HepG2 (cell line): Measurements from ENCODE around the gene PKNOX2. TPM values are rescaled to one million over a fixed set of nuclear protein-coding genes. Genes with fewer than 3 reads are reported as not detected.

Source experiments
- ATAC-seq: fragments of 200-7000 bp; cut with Tn5 transposase; 3 replicates; pipeline ENCODE4 v1.9.1; 2020; ENCODE audit warnings: mild to moderate bottlenecking, moderate library complexity
- BruUV-seq: library from RNA; stranded (reverse); fragments of 400-500 nt; replicated peaks from 2 replicates; lab custom pipeline; 2021; lab: Mats Ljungman, UMichigan
- CTCF ChIA-PET: fragments of 300-600 bp; formaldehyde crosslinking; extraction: SDS; loops from one replicate; lab custom pipeline; 2021; ENCODE audit warnings: low total read pairs, inconsistent platforms, low intra/inter-chr PET ratio; lab: Yijun Ruan, JAX
- POLR2A ChIA-PET: fragments of 350-600 bp; sonication (Branson Sonifier 250); formaldehyde crosslinking; loops from one replicate; lab custom pipeline; 2020; ENCODE audit warnings: antibody characterized with exemption, inconsistent platforms; lab: Yijun Ruan, JAX
- DNase-seq: peaks from one replicate; pipeline ENCODE4 v3.0.0-alpha.2; 2015; ENCODE audit warnings: low spot score
- FAIRE-seq: peaks from 3 replicates; lab custom pipeline; 2011; peaks lifted over from hg19 to GRCh38; lab: Jason Lieb, UNC
- H2AFZ ChIP-seq: one replicate; pipeline ENCODE4 v1.6.1; 2011; ENCODE audit warnings: low read length, inconsistent platforms
- H3K27ac ChIP-seq: fragments of 300-600 bp; 3 replicates; pipeline ENCODE4 v1.8.0; 2011; ENCODE audit warnings: mixed run types, mild to moderate bottlenecking, mixed read lengths, low read length, inconsistent platforms; ENCODE audit not compliant: insufficient read depth; ENCODE audit errors: extremely low read length
- H3K27me3 ChIP-seq, 2 experiments: fragments of 200-600 bp in 1 of 2; 2 replicates in 1 of 2; 3 replicates in 1 of 2; pipeline versions ENCODE4 v1.6.0 to v1.8.0; 2011; ENCODE audit warnings: low read length in 2 of 2, mild to moderate bottlenecking in 2 of 2, moderate library complexity in 2 of 2, inconsistent platforms in 1 of 2; ENCODE audit not compliant: insufficient read depth in 2 of 2, control insufficient read depth in 1 of 2
- H3K36me3 ChIP-seq, 2 experiments: fragments of 200-600 bp in 1 of 2; replicated peaks in 1 of 2; 2 replicates in 1 of 2; 3 replicates in 1 of 2; pipeline versions ENCODE4 v1.5.1 to v1.8.0; 2011; ENCODE audit warnings: low read length in 2 of 2, inconsistent platforms in 1 of 2; ENCODE audit not compliant: insufficient read depth in 2 of 2, control insufficient read depth in 1 of 2
- H3K4me1 ChIP-seq: 2 replicates; pipeline ENCODE4 v1.5.1; 2012; ENCODE audit warnings: low read length, inconsistent platforms; ENCODE audit not compliant: insufficient read depth
- H3K4me2 ChIP-seq: 2 replicates; pipeline ENCODE4 v1.6.0; 2011; ENCODE audit warnings: low read depth, low read length, inconsistent platforms
- H3K4me3 ChIP-seq, 3 experiments: fragments of 200-600 bp in 1 of 3; sonication (generic), shearing (Covaris generic) in 1 of 3; replicated peaks in 1 of 3; 2 replicates each; pipeline ENCODE4 v1.5.1; 2011 to 2016; ENCODE audit warnings: low read length in 3 of 3, inconsistent platforms in 2 of 3, low read depth in 2 of 3, mild to moderate bottlenecking in 2 of 3, control low read depth in 1 of 3, mixed read lengths in 1 of 3; ENCODE audit not compliant: insufficient read depth in 1 of 3
- H3K79me2 ChIP-seq: one replicate; pipeline ENCODE4 v1.6.1; 2011; ENCODE audit warnings: low read length, inconsistent platforms; ENCODE audit not compliant: insufficient read depth
- H3K9ac ChIP-seq: 2 replicates; pipeline ENCODE4 v1.6.0; 2011; ENCODE audit warnings: mild to moderate bottlenecking, low read depth, low read length, inconsistent platforms; ENCODE audit not compliant: insufficient read depth
- H3K9me3 ChIP-seq: 2 replicates; pipeline ENCODE4 v1.5.1; 2012; ENCODE audit warnings: mild to moderate bottlenecking, low read length
- H4K20me1 ChIP-seq: 2 replicates; pipeline ENCODE4 v1.6.0; 2011; ENCODE audit warnings: inconsistent platforms, mild to moderate bottlenecking, low read length, moderate library complexity; ENCODE audit not compliant: insufficient read depth
- GPBP1L1 ChIP-seq: sonication (generic); formaldehyde crosslinking; IDR thresholded peaks from 2 replicates; pipeline ENCODE4 v1.5.0; 2020; ENCODE audit warnings: mild to moderate bottlenecking, missing genetic modification reagents
- HIVEP1 ChIP-seq: sonication (generic); formaldehyde crosslinking; IDR thresholded peaks from 2 replicates; pipeline ENCODE4 v1.4.0; 2020; ENCODE audit warnings: mild to moderate bottlenecking, missing genetic modification reagents
- MED1 ChIP-seq: sonication (generic); formaldehyde crosslinking; IDR thresholded peaks from 2 replicates; pipeline ENCODE4 v1.4.0; 2020; ENCODE audit warnings: missing genetic modification reagents
- SCMH1 ChIP-seq: sonication (generic); formaldehyde crosslinking; IDR thresholded peaks from 2 replicates; pipeline ENCODE4 v1.9.0; 2021; ENCODE audit warnings: missing genetic modification reagents, mild to moderate bottlenecking, borderline replicate concordance
- TFDP2 ChIP-seq: sonication (generic); formaldehyde crosslinking; IDR thresholded peaks from 2 replicates; pipeline ENCODE4 v1.4.0; 2020; ENCODE audit warnings: missing genetic modification reagents
- ZFP37 ChIP-seq: sonication (generic); formaldehyde crosslinking; IDR thresholded peaks from 2 replicates; pipeline ENCODE4 v1.4.0; 2020; ENCODE audit warnings: missing genetic modification reagents, borderline replicate concordance
- ZNF550 ChIP-seq: sonication (generic); formaldehyde crosslinking; IDR thresholded peaks from 2 replicates; pipeline ENCODE4 v1.4.0; 2020; ENCODE audit warnings: mild to moderate bottlenecking, missing genetic modification reagents, borderline replicate concordance
- ZNF790 ChIP-seq: sonication (generic); formaldehyde crosslinking; IDR thresholded peaks from 2 replicates; pipeline ENCODE4 v1.8.0; 2022; ENCODE audit warnings: missing genetic modification reagents, mild to moderate bottlenecking, borderline replicate concordance
- ZNF883 ChIP-seq: sonication (generic); formaldehyde crosslinking; IDR thresholded peaks from 2 replicates; pipeline ENCODE4 v1.5.1; 2020; ENCODE audit warnings: mild to moderate bottlenecking, missing genetic modification reagents; ENCODE audit errors: not compliant biosample characterization
- WGBS: methylation state at CpG from one replicate; pipeline ENCODE4 v1.1.6; 2017; ENCODE audit warnings: low lambda C conversion rate; 5-methylcytosine and 5-hydroxymethylcytosine counted together
- in situ Hi-C: cut with HindIII; loops from 2 replicates; pipeline ENCODE4 v1.10.0; 2017; ENCODE audit warnings: low pct_unique_long_range_greater_than_20kb; ENCODE audit not compliant: extremely low pct_ligation_motif_present
- intact Hi-C: fragments of 100-400 bp; cut with micrococcal nuclease; formaldehyde crosslinking; loops from one replicate; pipeline ENCODE4 v1.10.0; 2022; ENCODE audit not compliant: unreplicated experiment
- polyA plus RNA-seq, 8 experiments: library from polyadenylated mRNA; depleted of rRNA in 3 of 8; stranded (reverse) in 7 of 8; unstranded in 1 of 8; fragments of >200 nt; fragmentation: Illumina TruSeq in 4 of 8; extraction: Trizol in 4 of 8; gene quantifications; 2 replicates each; pipeline versions ENCODE4 v1.2.1 to v1.2.3, GENCODE V29; 2011 to 2016; ENCODE audit warnings: low read depth in 4 of 8, missing spikeins in 1 of 8, mixed read lengths in 1 of 8; ENCODE audit not compliant: insufficient read depth in 1 of 8
- total RNA-seq, 5 experiments: library from RNA; depleted of rRNA; stranded (reverse); fragments of >200 nt; fragmentation: Illumina TruSeq; extraction: Trizol; gene quantifications; 2 replicates each; pipeline ENCODE4 v1.2.3, GENCODE V29; 2016; ENCODE audit warnings: low read depth in 1 of 5

The PKNOX2 gene
- total and polyA plus RNA-seq, 2 of the 13 experiments (the other 11 are each of a cell fraction or from before 2014, with no cell fraction given), result not detected

- ChIA-PET POLR2A (no interaction called here), CTCF (no interaction called here)
- H3K27me3 ChIP-seq, result peaks cover 0 to 32% of the 10 kb centered on the region in 2 experiments; a peak in 3 of 5 replicates
- H3K36me3 ChIP-seq, result no peaks in the 10 kb centered on the region
- FAIRE-seq, result no peak
- no peaks in the 10 kb centered on the region for H3K9me3 ChIP-seq
- whole genome bisulfite sequencing, result no CpG with 5 or more reads among the region's 5 CpGs
- no peak for ATAC-seq
- H3K27ac ChIP-seq, result no peak overlapping the region
- in situ Hi-C loops, result no loop called here
- H3K9ac ChIP-seq, result no peak overlapping the region
- no peak for TF ChIP-seq HIVEP1 (CRISPR knock-in tag)
- no peak for TF ChIP-seq ZFP37 (CRISPR knock-in tag)
- TF ChIP-seq TFDP2 (CRISPR knock-in tag), result no peak
- TF ChIP-seq SCMH1 (CRISPR knock-in tag), result no peak
- TF ChIP-seq ZNF550, result no peak
- TF ChIP-seq ZNF883 (CRISPR knock-in tag), result no peak
- no peak for TF ChIP-seq MED1 (CRISPR knock-in tag)
- TF ChIP-seq GPBP1L1 (CRISPR knock-in tag), result no peak
- TF ChIP-seq ZNF790 (CRISPR knock-in tag), result no peak
- TF ChIP-seq, all 625 proteins: peak for 0
- Histone ChIP-seq H2AFZ (no peak overlapping the region), H3K4me3 (no peak overlapping the region), H4K20me1 (no peaks in the 10 kb centered on the region), H3K4me2 (no peak overlapping the region), H3K79me2 (no peaks in the 10 kb centered on the region), H3K4me1 (no peaks in the 10 kb centered on the region)
- no TSS peak for BruUV-seq
- no peak for DNase-seq
- intact Hi-C loops, result no loop called here
Measured at GRCh38 chr11:125308246-125308645, 143.7 kb downstream of the PKNOX2 start.
